ENCODE results near the gene ANK2.

ANK2 gene

GRCh38 chr4:113288257-113288656 is 238.8 kb downstream of the ANK2 start:
- TF ChIP-seq CTCF (IDR thresholded peaks at IDR 0.05; ENCODE audit: borderline replicate concordance, insufficient read depth, low read depth, low read length), result no peak
- H3K4me3 ChIP-seq (ENCODE audit: low read depth, low read length), result no peak overlapping the region

GRCh38 chr4:113288696-113289095 is 239.2 kb downstream of the ANK2 start:
- no peak for TF ChIP-seq CTCF (IDR thresholded peaks at IDR 0.05; ENCODE audit: borderline replicate concordance, insufficient read depth, low read depth, low read length)

GRCh38 chr4:113289766-113290165 is 240.3 kb downstream of the ANK2 start:
- H3K4me3 ChIP-seq (ENCODE audit: low read depth, low read length), result no peak overlapping the region
- no peak for TF ChIP-seq CTCF (IDR thresholded peaks at IDR 0.05; ENCODE audit: borderline replicate concordance, insufficient read depth, low read depth, low read length)

More at GRCh38 chr4:113288696-113289095, 239.2 kb downstream of the ANK2 start:
- no peak overlapping the region for H3K4me3 ChIP-seq (ENCODE audit: low read depth, low read length)

- TF ChIP-seq CTCF (IDR thresholded peaks at IDR 0.05; ENCODE audit: borderline replicate concordance, insufficient read depth, low read depth, low read length), result no peak
- no peak overlapping the region for H3K4me3 ChIP-seq (ENCODE audit: low read depth, low read length)
Observed at GRCh38 chr4:113290666-113291065, 241.2 kb downstream of the ANK2 start.

GRCh38 chr4:113292371-113293042 is 243.1 kb downstream of the ANK2 start:
- no peak for TF ChIP-seq CTCF (IDR thresholded peaks at IDR 0.05; ENCODE audit: borderline replicate concordance, insufficient read depth, low read depth, low read length)
- H3K4me3 ChIP-seq (ENCODE audit: low read depth, low read length), result no peak overlapping the region

- TF ChIP-seq CTCF (IDR thresholded peaks at IDR 0.05; ENCODE audit: borderline replicate concordance, insufficient read depth, low read depth, low read length), result no peak
- H3K4me3 ChIP-seq (ENCODE audit: low read depth, low read length), result no peak overlapping the region
Observed at GRCh38 chr4:113293043-113293560, 243.6 kb downstream of the ANK2 start.

GRCh38 chr4:113293674-113294073 is 244.2 kb downstream of the ANK2 start:
- H3K4me3 ChIP-seq (ENCODE audit: low read depth, low read length), result no peak overlapping the region
- no peak for TF ChIP-seq CTCF (IDR thresholded peaks at IDR 0.05; ENCODE audit: borderline replicate concordance, insufficient read depth, low read depth, low read length)
